SKM-1 treated with dmso at 0.1 percent for 144 hours (cell line): ENCODE measurements around the gene ZNF678.
"Not testable (repeated sequence)": the region's sequence is repeated elsewhere in the genome, so short reads cannot be mapped to it uniquely, and the experiment has no call there.

ENCODE experiments used
- DNase-seq: peaks from one replicate; lab custom pipeline; 2025; ENCODE audit not compliant: unreplicated experiment; lab: John Stamatoyannopoulos, UW

ZNF678 gene

DNA sequence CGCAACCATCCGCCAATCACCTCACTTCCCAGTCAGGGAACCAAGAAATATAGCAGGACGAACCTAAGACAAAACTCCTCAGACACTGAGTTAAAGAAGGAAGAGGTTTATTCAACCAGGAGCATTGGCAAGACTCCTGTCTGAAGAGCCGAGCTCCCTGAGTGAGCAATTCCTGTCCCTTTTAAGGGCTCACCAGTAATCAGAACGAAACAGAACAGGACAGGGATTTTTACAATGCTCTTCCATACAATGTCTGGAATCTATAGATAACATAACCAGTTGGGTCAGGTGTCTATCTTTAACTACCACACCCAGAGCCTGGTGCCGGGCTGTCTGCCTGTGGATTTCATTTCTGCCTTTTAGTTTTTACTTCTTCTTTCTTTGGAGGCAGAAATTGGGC, 32.9 kb downstream of the ZNF678 start:
- DNase-seq: not testable (repeated sequence)

DNA sequence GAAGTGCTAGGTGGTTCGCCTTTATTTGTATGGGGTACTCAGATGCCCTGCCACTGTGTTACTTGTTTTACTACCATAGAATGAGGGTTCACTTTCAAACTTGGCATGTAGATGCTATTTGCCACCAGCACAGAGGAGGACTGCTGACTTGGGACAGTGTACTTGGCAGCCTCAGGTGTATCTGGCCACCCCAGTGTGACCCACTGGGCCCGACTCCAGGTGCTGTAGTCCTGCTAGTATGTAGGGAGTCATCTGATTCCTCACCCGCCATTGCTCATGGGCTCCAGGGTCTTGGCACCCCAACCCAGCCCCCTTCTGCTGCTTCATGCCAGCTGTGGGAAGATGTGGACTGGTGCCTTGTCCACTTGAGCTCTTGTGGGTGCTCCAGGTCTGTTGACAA, 40.0 kb downstream of the ZNF678 start:
- DNase-seq: no peak

DNA sequence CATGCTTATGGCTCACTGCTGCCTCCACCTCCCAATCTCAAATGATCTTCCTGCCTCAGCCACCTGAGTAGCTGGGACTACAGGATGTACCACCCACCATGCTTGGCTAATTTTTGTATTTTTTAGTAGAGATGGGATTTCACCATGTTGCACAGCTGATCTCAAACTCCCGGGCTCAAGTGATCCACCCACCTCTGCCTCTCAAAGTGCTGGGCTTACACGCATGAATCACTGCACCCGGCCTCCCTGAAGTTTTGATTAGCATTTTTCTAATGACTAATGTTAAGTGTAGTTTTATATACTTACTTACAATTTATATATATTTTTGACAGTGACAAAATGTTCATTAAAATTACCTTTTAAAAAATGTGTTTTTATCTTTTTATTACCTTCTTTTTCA, 41.1 kb downstream of the ZNF678 start:
- no peak for DNase-seq

DNA sequence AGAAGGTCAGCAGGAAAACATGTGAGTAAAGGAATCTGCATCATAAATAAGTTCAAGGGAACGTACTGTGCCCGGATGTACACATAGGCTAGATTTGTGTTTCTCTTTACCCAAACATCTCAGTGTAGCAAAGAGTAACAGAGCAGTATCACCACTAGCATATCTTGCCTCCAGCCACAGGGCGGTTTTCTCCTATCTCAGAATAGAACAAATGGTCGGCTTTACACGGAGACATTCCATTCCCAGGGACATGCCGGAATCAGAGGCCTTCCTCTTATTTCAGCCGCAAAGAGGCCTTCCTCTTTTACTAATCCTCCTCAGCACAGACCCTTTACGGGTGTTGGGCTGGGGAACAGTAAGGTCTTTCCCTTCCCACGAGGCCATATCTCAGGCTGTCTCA, 42.9 kb downstream of the ZNF678 start:
- DNase-seq: not testable (repeated sequence)

DNA sequence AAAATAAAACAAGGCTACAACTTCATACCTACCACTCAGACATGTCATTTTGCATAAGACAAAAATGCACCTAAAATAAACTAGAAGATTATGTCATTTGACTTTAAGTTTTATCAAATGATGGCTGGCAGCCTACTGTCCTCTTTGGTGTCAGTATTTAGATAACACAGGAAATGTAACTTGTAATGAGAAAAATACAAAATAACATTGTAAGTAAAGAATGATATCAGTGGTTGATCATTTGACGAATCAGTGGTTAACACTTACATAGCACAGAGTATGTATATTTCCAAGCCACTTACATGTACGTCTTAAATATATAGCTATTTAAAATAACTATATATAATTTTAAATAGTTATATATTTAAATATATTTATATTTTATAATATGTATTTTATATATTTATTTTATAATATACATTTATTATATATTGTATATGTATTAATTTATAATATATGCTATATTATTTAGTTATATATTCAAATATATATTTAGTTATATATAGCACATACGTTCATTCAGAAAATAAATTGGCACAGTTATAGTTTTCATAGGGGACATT, 44.1 kb downstream of the ZNF678 start:
- DNase-seq: no peak

DNA sequence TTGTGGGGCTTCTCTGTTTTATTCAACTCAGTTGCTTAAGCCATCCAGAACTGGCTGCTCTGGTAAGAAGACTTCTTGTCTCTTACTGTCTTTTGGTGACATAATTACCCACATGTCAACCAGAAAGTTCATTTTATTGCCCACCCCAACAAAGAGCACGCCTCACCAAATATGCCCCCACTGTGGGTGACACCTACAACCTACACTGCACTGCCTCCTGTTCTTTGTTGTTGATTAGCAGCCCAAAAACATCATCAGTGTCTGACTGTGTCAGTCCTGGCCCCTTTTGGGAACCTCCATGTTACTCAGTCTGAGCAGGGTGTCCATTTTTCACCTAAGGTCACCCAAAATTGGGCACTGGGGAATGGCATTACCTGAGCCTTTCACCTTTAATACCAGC, 49.3 kb downstream of the ZNF678 start:
- DNase-seq: no peak

DNA sequence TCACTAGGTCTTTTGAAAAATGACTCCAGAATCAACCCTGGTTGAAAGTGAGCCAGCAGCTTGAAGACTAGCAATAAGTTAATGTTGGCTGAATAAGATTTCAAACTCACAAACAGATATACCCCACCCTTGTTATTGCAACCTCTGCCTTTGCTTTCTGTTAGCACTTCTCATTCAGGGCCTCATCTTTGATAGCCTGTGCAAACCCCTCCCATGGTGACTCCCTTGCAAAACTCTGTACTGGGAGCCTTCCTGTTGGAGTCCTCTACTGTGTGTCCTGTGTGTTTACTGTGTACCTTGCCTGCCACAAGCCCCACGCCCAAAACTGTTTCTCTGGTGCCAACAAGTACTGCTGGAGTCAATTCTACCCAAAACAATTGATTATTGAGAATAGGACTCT, 50.2 kb downstream of the ZNF678 start:
- no peak for DNase-seq

DNA sequence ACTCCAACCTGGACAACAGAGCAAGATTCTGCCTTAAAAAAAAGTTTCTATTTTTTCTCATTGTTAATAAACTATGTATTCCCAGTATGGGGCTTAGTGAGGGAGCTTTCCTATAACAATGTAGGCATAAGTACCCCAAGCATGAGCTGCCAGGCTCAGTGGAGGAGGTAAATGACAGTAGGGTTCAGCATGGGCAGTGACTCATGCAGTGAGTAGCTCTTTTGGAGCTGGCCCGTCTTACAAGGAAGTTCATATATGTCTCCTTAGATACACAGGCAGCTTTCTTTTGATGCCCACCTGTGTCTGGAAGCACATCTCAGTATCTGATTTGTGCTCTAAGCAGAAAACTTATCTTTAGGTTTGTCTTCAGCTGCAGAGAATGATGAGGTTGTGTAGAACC, 57.9 kb downstream of the ZNF678 start:
- no peak for DNase-seq

DNA sequence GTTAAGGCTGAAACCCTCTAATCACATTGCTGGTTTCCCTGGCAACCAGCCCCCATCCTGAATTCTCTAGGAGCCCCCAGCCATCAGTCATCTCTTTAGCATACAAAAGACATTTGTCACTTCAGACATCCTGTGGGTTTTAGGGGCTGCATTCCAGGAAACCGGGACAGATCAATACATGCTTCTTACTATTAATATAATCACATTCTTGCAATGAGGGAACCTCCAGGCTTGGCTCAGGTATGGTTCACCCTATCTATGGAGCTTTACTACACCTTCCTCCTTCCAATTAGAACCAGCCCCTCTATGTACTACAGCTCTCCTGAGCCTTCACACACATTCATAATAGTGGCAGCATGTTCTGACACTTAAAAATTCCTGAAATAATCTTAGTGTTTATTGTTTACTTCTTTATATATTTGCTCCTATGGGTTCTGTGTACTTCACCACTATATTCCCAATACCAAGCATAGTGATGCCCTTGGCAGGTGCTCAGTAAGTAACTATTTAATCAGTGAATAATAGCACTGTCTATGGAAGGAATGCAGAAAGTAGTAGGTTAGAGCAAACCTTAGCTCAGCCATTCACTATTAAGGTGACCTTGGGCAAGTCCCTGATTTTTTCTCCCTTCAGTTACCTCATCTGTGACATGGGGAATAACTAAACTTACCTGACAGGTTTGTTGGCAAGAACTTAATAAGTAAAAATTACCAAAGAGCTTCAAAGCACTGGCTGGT, 59.6 kb downstream of the ZNF678 start:
- DNase-seq: no peak

DNA sequence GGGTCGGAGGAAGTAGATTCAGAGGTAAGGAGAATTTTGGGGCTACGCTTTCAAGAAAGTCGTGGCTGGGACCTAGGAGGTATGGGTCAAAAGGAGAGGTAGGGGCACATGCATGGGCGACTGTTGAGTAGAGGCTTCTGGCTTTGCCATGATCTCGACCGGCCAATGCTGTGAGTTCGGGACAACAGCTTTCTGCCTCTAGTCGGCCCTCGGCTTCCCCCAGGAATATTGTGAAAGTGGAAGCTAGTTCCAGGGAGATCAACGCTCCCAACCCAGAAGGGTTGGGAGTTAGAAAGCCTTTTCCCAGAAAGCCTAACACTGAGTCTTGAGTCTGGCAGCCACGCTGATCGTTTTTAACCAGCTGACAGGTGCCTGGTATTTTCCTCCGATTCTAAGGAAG, 69.0 kb downstream of the ZNF678 start:
- no peak for DNase-seq

DNA sequence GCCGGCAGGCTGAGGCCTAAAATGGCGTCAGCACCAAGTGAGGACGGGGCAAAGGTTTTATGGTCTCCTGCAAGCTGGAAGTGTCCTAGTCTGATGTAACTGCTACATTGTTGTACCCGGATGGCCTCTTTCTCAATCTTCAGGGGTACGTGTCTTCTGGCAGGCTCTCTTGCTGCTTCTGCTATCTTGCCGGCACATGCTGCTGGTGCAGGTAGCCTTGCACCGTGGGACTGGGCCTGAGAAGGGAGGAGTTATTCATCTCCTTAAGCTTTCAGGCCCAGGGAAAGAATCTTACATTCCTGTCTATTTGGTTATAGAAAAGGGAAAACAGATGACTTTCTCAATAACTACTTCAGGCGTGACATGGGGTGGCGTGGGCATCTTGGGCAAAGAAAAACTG, 72.2 kb downstream of the ZNF678 start:
- DNase-seq: no peak

DNA sequence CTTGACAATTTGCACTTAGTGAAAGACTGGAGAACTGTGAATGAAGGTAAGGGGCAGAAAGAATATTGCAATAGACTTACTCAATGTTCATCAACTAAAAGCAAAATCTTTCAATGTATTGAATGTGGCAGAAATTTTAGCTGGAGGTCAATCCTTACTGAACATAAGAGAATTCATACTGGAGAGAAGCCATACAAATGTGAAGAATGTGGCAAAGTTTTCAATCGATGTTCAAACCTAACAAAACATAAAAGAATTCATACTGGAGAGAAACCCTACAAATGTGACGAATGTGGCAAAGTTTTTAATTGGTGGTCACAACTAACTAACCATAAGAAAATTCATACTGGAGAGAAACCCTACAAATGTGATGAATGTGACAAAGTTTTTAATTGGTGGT, 91.1 kb downstream of the ZNF678 start:
- DNase-seq: no peak

DNA sequence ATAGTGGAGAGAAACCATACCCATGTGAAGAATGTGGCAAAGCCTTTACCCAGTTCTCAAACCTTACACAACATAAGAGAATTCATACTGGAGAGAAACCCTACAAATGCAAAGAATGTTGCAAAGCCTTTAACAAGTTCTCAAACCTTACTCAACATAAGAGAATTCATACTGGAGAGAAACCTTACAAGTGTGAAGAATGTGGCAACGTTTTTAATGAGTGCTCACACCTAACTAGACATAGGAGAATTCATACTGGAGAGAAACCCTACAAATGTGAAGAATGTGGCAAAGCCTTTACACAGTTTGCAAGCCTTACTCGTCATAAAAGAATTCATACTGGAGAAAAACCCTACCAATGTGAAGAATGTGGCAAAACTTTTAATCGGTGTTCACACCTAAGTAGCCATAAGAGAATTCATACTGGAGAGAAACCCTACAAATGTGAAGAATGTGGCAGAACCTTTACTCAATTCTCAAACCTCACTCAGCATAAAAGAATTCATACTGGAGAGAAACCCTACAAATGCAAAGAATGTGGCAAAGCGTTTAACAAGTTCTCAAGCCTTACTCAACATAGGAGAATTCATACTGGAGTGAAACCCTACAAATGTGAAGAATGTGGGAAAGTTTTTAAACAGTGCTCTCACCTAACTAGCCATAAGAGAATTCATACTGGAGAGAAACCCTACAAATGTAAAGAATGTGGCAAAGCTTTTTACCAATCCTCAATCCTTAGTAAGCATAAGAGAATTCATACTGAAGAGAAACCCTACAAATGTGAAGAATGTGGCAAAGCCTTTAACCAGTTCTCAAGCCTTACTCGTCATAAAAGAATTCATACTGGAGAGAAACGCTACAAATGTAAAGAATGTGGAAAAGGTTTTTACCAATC, 91.7 kb downstream of the ZNF678 start:
- DNase-seq: no peak

DNA sequence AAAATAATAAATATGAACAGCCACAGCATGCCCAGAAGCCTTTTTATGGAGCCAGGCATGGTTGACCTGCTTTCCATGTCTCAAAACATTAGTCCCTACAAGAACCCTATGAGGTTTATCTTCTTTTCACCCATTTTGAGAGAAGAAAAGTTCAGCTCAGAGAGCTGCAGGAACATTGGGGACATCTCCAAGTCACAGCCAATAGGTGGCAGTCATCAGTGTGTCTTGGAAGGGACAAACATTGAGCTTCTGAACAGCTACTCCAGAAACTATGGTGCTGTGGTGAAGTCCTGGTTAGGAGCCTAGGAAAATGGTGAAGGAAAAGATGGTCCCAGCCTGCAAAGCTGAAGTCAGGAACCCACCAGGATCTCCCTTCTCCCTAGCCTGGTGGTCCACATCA, 98.1 kb downstream of the ZNF678 start:
- no peak for DNase-seq

DNA sequence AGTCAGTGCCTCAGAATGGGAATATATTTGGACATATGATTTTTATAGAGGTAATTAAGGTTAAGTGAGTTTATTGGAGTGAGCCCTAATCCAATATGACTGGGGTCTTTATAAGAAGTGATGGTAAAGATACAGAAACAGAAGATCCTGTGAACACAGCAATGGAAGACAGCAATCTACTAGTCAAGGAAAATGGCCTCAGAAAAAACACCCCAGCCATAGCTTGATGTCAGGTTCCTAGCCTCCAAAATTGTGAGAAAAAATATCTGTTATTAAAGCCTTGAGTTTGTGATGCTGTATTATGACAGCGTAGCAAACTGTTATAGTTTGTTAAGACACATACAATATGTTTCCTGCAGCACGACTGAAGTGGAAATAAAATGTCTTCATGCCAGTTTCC, 99.6 kb downstream of the ZNF678 start:
- DNase-seq: no peak

DNA sequence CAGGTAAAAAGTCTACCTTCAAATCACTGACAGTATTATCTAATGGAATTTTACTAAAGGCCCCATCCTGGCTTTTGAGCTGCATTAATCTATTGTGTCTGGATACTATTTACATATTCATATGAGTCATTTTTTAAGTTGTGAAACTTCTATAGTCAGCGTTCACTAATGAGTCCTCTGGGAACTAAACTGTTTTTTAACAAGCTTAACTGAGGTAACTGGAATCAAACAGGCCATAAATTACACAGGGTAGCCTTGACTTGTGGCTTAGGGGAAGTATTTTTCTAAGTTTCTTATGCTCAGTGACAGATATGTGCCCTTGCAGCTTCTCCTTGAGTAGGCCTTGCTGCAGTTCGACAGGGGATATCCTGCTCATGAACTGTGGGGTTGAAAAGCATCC, 102.9 kb downstream of the ZNF678 start:
- no peak for DNase-seq

DNA sequence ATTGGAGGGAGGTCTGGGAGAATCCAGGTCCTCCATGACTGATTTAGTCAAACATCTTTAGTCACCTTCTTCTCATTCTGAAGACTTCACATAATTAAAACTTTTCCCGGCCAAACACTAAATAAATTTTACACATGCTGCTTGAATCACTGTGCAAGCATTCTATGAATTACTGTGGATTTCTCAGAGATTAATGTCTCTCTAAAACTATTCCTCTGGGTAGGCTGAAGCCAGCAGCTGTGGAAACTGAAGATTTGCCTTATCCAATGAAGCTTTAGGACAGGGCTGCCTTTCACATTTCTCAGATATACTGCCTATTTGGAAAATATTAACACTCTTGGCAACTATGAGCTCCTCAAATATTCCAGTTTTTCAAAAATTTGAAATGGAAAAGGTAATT, 110.1 kb downstream of the ZNF678 start:
- DNase-seq: no peak

DNA sequence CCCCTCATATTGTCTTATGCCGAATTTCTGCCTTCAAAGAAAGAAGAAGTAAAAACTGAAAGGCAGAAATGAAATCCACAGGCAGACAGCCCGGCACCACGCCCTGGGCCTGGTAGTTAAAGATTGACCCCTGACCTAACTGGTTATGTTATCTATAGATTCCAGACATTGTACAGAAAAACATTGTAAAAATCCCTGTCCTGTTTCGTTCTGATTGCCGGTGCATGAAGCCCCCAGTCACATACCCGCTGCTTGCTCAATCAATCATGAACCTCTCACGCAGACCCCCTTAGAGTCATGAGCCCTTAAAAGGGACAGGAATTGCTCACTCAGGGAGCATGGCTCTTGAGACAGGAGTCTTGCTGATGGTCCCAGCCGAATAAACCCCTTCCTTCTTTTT, 122.5 kb downstream of the ZNF678 start:
- no peak for DNase-seq

DNA sequence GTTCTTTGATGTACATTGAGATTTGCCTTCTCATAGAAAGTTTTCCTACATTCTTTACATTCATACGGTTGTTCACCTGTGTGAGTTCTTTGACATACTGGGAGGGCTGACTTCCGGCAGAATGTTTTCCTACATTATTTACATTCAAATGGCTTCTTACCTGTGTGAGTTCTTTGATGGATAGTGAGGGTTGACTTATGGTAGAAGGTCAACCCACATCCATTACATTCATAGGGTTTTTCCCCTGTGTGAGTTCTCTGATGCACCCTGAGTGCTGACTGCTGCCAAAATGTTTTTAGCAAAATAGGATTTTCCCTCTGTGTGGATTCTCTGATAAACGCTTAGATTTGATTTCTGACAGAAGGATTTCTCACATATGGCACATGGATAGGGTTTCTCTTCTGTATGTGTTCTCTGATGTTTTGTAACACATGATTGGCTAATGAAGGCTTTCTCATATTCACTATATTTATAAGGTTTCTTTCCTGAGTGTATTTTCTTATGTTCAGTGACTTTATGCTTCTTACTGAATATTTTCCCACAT, 134.0 kb downstream of the ZNF678 start:
- DNase-seq: no peak

DNA sequence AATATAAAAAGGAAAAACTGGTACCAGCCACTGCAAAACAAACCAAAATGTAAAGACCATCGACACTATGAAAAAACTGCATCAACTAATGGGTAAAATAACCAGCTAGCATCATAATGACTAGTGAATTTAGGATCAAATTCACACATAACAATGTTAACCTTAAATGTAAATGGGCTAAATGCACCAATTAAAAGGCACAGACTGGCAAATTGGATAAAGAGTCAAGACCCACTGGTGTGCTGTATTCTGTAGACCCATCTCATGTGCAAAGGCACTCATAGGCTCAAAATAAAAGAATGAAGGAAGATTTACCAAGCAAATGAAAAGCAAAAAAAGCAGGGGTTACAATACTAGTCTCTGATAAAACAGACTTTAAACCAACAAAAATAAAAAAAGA, 138.3 kb downstream of the ZNF678 start:
- not testable (repeated sequence) for DNase-seq

DNA sequence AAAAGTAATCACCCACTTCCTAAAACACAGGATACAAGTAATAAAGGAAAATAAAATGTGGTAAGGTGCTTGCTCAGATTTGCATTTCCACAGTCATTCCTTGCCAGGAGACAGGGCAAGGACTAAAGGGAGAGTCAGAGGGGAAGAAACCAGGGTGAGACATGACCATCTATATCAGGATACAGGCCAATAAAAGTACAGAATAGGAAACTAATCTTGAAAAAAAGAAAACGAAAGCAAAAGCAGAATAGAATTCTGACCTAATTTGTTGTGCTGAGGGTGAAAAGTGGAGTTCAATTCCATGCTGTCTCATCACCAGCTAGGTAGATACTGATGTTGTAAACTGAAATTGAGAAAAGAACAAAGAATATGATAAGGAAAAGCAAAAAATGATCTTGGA, 144.5 kb downstream of the ZNF678 start:
- no peak for DNase-seq

DNA sequence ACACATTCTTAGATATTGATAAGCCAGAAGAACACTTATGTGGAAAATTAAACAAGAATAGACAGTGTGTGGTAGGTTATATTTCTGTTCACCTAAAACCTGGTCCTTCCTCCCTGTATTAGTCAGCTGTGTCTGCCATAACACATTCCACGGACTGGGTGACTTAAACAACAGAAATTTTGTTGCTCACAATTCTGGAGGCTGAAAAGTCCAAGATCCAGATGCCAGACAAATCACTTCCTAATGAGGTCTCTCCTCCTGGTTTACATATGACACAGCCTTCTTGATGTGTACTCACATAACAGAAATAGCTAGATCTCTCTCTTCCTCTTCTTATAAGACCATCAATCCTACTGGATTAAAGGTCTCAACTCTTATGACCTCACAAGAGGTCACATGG, 146.1 kb downstream of the ZNF678 start:
- no peak for DNase-seq
